Stomach (tissue), 4 donors: ENCODE data around the gene DAPK2.

ENCODE experiments used
- CTCF ChIP-seq, 7 experiments: fragments of 450-650 bp in 4 of 7; fragments of 200-600 bp in 3 of 7; sonication (generic) in 3 of 7; IDR thresholded peaks; one replicate each; pipeline ENCODE4 v1.5.1; 2016 to 2019; ENCODE audit warnings: antibody characterized with exemption in 7 of 7, control low read depth in 2 of 7, mild to moderate bottlenecking in 1 of 7
- EP300 ChIP-seq: sonication (generic); formaldehyde crosslinking; IDR thresholded peaks from one replicate; pipeline ENCODE4 v1.6.1; 2017; ENCODE audit warnings: antibody characterized with exemption
- POLR2A ChIP-seq, 4 donors: fragments of 450-650 bp; IDR thresholded peaks; one replicate each; pipeline ENCODE4 v1.6.1; 2016; ENCODE audit warnings: antibody characterized with exemption in 4 of 4, control low read depth in 2 of 4, mild to moderate bottlenecking in 1 of 4, moderate library complexity in 1 of 4
- POLR2AphosphoS5 ChIP-seq, 3 donors: sonication (generic); formaldehyde crosslinking; IDR thresholded peaks; one replicate each; pipeline ENCODE4 v1.6.1; 2016; ENCODE audit warnings: antibody characterized with exemption in 3 of 3

GRCh38 chr15:63915873-63916771, 130.2 kb downstream of the DAPK2 start:
- TF ChIP-seq EP300 (no peak), CTCF (IDR thresholded peaks at IDR 0.05) (peak in 3 of 7 experiments; percentile 11 to 36 (median 20)), POLR2A (IDR thresholded peaks at IDR 0.05) (no peak), POLR2AphosphoS5 (IDR thresholded peaks at IDR 0.05) (no peak)
